Measurements from ENCODE around the gene TNFAIP2.
"Not testable (repeated sequence)": the region's sequence is repeated elsewhere in the genome, so short reads cannot be mapped to it uniquely, and the experiment has no call there.

Gene TNFAIP2

DNA sequence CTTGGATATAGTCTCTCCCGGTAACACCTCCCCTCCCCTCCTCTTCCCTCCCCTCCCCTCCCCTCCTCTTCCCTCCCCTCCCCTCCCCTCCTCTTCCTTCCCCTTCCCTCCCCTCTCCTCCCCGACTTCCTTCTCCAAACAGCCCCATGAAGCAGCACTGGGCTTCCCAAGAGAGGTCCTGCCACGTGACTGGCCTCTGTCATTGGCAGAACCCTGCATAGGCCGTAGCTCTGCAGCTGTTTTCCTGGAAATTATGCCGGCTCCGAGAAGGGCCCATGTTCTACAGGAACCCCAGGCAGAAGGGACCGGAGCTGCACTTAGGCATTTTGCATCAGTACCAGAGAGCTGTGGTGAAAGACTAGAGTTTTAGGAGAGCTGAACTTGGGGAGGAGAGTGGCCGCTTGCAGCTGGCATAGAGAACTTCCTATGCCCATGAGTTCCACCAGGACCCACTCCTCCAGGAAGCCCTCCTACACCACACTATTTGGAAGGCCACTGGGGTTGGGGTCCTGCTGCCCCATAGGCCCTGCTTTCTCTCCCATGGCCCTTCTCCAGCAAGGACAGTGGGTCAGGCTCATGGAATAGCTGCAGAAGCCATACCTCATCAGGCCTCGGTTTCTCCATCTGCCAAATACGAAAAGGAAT, 5.1 kb upstream of the TNFAIP2 start:
- Histone ChIP-seq H3K36me3 (ENCODE audit: insufficient read depth, low read length) (no peaks in the 10 kb centered on the region), H3K4me1 (ENCODE audit: insufficient read depth, low read length, poor library complexity, severe bottlenecking) (no peaks in the 10 kb centered on the region), H3K9me2 (replicated peaks; ENCODE audit: low read depth, low read length) (no peaks in the 10 kb centered on the region), H3F3A (ENCODE audit: low read depth) (no peaks in the 10 kb centered on the region), H3K4me2 (ENCODE audit: low read depth, low read length, poor library complexity, severe bottlenecking) (no peak overlapping the region), H4K20me1 (ENCODE audit: insufficient read depth, low read length, poor library complexity, severe bottlenecking) (no peaks in the 10 kb centered on the region), H3K79me2 (ENCODE audit: insufficient read depth, low read length) (no peaks in the 10 kb centered on the region), H3K9ac (ENCODE audit: low read depth, low read length, poor library complexity, severe bottlenecking) (no peak overlapping the region), H2AFZ (ENCODE audit: low read length) (no peak overlapping the region), H3K27me3 (ENCODE audit: insufficient read depth, low read length, poor library complexity, severe bottlenecking) (no peaks in the 10 kb centered on the region), H3K9me3 (ENCODE audit: insufficient read depth, low read depth, low read length) (no peaks in the 10 kb centered on the region), H3K4me3 (ENCODE audit: low read length, poor library complexity, severe bottlenecking) (no peak overlapping the region)
- no peak for TF ChIP-seq EZH2phosphoT487 (IDR thresholded peaks at IDR 0.05; ENCODE audit: borderline replicate concordance)
- TF ChIP-seq, protein P1, sequence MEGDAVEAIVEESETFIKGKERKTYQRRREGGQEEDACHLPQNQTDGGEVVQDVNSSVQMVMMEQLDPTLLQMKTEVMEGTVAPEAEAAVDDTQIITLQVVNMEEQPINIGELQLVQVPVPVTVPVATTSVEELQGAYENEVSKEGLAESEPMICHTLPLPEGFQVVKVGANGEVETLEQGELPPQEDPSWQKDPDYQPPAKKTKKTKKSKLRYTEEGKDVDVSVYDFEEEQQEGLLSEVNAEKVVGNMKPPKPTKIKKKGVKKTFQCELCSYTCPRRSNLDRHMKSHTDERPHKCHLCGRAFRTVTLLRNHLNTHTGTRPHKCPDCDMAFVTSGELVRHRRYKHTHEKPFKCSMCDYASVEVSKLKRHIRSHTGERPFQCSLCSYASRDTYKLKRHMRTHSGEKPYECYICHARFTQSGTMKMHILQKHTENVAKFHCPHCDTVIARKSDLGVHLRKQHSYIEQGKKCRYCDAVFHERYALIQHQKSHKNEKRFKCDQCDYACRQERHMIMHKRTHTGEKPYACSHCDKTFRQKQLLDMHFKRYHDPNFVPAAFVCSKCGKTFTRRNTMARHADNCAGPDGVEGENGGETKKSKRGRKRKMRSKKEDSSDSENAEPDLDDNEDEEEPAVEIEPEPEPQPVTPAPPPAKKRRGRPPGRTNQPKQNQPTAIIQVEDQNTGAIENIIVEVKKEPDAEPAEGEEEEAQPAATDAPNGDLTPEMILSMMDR (conservative IDR thresholded peaks at IDR 0.05; ENCODE audit: low read length), result no peak

- no peaks in the 10 kb centered on the region for H3K27me3 ChIP-seq (ENCODE audit: insufficient read depth, low read length, poor library complexity, severe bottlenecking)
- no peak overlapping the region for H2AFZ ChIP-seq (ENCODE audit: low read length)
- no peak overlapping the region for H3K4me2 ChIP-seq (ENCODE audit: low read depth, low read length, poor library complexity, severe bottlenecking)
- no peaks in the 10 kb centered on the region for H3K36me3 ChIP-seq (ENCODE audit: insufficient read depth, low read length)
- H4K20me1 ChIP-seq (ENCODE audit: insufficient read depth, low read length, poor library complexity, severe bottlenecking), result no peaks in the 10 kb centered on the region
- no peaks in the 10 kb centered on the region for H3K9me2 ChIP-seq (replicated peaks; ENCODE audit: low read depth, low read length)
- no peaks in the 10 kb centered on the region for H3F3A ChIP-seq (ENCODE audit: low read depth)
- no peak overlapping the region for H3K4me3 ChIP-seq (ENCODE audit: low read length, poor library complexity, severe bottlenecking)
- TF ChIP-seq EZH2phosphoT487 (IDR thresholded peaks at IDR 0.05; ENCODE audit: borderline replicate concordance), result no peak
- TF ChIP-seq, protein P1 (conservative IDR thresholded peaks at IDR 0.05; ENCODE audit: low read length), result no peak
- no peaks in the 10 kb centered on the region for H3K79me2 ChIP-seq (ENCODE audit: insufficient read depth, low read length)
- no peaks in the 10 kb centered on the region for H3K4me1 ChIP-seq (ENCODE audit: insufficient read depth, low read length, poor library complexity, severe bottlenecking)
- H3K9me3 ChIP-seq (ENCODE audit: insufficient read depth, low read depth, low read length), result no peaks in the 10 kb centered on the region
- no peak overlapping the region for H3K9ac ChIP-seq (ENCODE audit: low read depth, low read length, poor library complexity, severe bottlenecking)
Measured at GRCh38 chr14:103118663-103119404, 4.4 kb upstream of the TNFAIP2 start.

GRCh38 chr14:103119527-103119926, 3.7 kb upstream of the TNFAIP2 start:
- not testable (repeated sequence) for H3K27me3 ChIP-seq (ENCODE audit: insufficient read depth, low read length, poor library complexity, severe bottlenecking); H2AFZ ChIP-seq (ENCODE audit: low read length); H3K9me2 ChIP-seq (replicated peaks; ENCODE audit: low read depth, low read length); H3F3A ChIP-seq (ENCODE audit: low read depth); H3K4me1 ChIP-seq (ENCODE audit: insufficient read depth, low read length, poor library complexity, severe bottlenecking); H3K79me2 ChIP-seq (ENCODE audit: insufficient read depth, low read length); H3K4me3 ChIP-seq (ENCODE audit: low read length, poor library complexity, severe bottlenecking); H3K36me3 ChIP-seq (ENCODE audit: insufficient read depth, low read length); H3K9ac ChIP-seq (ENCODE audit: low read depth, low read length, poor library complexity, severe bottlenecking); H4K20me1 ChIP-seq (ENCODE audit: insufficient read depth, low read length, poor library complexity, severe bottlenecking); H3K4me2 ChIP-seq (ENCODE audit: low read depth, low read length, poor library complexity, severe bottlenecking); H3K9me3 ChIP-seq (ENCODE audit: insufficient read depth, low read depth, low read length)

Measured in Loucy (cell line).